ENCODE results near the gene CD109. TPM values are rescaled to one million over a fixed set of nuclear protein-coding genes. Genes with fewer than 3 reads are reported as not detected.
"Not testable (repeated sequence)": the region's sequence is repeated elsewhere in the genome, so short reads cannot be mapped to it uniquely, and the experiment has no call there.

CD109 gene
- total RNA-seq, 1 experiment from 2014 or later: 3.2 TPM

DNA sequence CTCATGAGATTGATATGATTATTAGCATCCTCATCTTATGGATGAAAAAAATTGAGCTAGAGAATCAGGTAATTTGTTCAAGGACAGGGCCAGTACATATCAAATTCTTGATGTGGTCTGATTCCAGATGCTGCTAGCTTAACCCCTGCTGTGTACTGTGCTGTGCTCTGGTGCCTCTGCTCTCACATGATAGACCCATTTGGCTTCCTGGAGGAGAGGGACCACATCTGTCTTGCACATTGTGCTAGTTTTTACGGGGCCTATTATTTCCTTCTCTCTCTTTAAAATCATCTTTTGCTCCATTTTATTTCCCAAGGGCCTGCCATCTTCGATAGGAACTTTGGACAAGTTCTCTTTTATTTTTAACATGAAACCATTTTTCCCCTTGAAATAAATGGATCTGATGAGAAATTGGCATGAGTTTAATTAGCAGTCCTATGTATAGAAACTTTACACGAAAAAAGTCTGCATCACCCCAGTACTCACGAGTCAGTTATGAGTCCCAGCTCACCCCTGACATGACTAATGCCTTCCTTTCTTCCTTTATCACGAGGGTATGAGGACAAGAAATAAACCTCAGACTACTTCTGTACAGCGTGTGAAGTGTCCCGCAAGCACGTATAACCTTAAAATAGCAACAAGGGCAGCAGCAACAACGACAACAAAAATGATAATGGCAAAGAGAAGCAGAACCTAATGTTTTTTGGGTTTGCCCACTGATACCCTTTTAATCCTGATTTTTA, 26.5 kb downstream of the CD109 start:
- no peaks in the 10 kb centered on the region for H3K27me3 ChIP-seq (ENCODE audit: insufficient read depth, low read length)
- H4K91ac ChIP-seq (ENCODE audit: insufficient read length, low read depth, low read length): no peak overlapping the region
- no peak overlapping the region for H3K23ac ChIP-seq (ENCODE audit: insufficient read length, low read depth, low read length)
- H3K79me2 ChIP-seq (ENCODE audit: insufficient read depth, low read length): no peaks in the 10 kb centered on the region
- no peak for DNase-seq
- no CpG with 5 or more reads among the region's 9 CpGs for WGBS (ENCODE audit: extremely low coverage, insufficient read length, low lambda C conversion rate)
- H3K4ac ChIP-seq (ENCODE audit: low read depth, low read length): no peak overlapping the region
- no peak overlapping the region for H4K5ac ChIP-seq (ENCODE audit: insufficient read length, low read depth, low read length)
- no peak overlapping the region for H3K56ac ChIP-seq (ENCODE audit: insufficient read length, low read depth, low read length)
- H3K9ac ChIP-seq (ENCODE audit: extremely low read depth, insufficient read length, low read length): no peak overlapping the region
- no peak overlapping the region for H3T11ph ChIP-seq (ENCODE audit: low read length)
- no peak overlapping the region for H2BK12ac ChIP-seq (ENCODE audit: insufficient read length, low read depth, low read length)
- no peak overlapping the region for H2BK5ac ChIP-seq (ENCODE audit: insufficient read length, low read length)
- no peak overlapping the region for H2AFZ ChIP-seq (ENCODE audit: low read length)
- no peaks in the 10 kb centered on the region for H3K4me1 Mint-ChIP-seq
- no peak overlapping the region for H3K4me3 Mint-ChIP-seq
- no peaks in the 10 kb centered on the region for H3K9me3 Mint-ChIP-seq
- H3K27me3 Mint-ChIP-seq (ENCODE audit: low read depth): no peaks in the 10 kb centered on the region
- TF ChIP-seq, protein P1, sequence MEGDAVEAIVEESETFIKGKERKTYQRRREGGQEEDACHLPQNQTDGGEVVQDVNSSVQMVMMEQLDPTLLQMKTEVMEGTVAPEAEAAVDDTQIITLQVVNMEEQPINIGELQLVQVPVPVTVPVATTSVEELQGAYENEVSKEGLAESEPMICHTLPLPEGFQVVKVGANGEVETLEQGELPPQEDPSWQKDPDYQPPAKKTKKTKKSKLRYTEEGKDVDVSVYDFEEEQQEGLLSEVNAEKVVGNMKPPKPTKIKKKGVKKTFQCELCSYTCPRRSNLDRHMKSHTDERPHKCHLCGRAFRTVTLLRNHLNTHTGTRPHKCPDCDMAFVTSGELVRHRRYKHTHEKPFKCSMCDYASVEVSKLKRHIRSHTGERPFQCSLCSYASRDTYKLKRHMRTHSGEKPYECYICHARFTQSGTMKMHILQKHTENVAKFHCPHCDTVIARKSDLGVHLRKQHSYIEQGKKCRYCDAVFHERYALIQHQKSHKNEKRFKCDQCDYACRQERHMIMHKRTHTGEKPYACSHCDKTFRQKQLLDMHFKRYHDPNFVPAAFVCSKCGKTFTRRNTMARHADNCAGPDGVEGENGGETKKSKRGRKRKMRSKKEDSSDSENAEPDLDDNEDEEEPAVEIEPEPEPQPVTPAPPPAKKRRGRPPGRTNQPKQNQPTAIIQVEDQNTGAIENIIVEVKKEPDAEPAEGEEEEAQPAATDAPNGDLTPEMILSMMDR (conservative IDR thresholded peaks at IDR 0.05): no peak
- no peak overlapping the region for H4K8ac ChIP-seq (replicated peaks; ENCODE audit: insufficient read length, low read depth, low read length)
- H2BK15ac ChIP-seq (ENCODE audit: low read depth, low read length): no peak overlapping the region
- no peaks in the 10 kb centered on the region for H3K23me2 ChIP-seq (ENCODE audit: insufficient read length, low read depth, low read length, poor library complexity, severe bottlenecking)
- no peaks in the 10 kb centered on the region for H3K9me3 ChIP-seq (ENCODE audit: control insufficient read depth, low read depth, low read length)
- H4K20me1 ChIP-seq (ENCODE audit: control insufficient read depth, insufficient read depth, insufficient read length): no peaks in the 10 kb centered on the region
- H3K18ac ChIP-seq (ENCODE audit: insufficient read length, low read depth, low read length): no peak overlapping the region
- H3K79me1 ChIP-seq (ENCODE audit: insufficient read depth, low read depth, low read length, poor library complexity, severe bottlenecking): no peaks in the 10 kb centered on the region
- H3K4me1 ChIP-seq (ENCODE audit: insufficient read depth, low read length): no peaks in the 10 kb centered on the region
- no peak overlapping the region for H2AK5ac ChIP-seq (ENCODE audit: insufficient read length, low read length)
- no peak overlapping the region for H3K4me2 ChIP-seq (ENCODE audit: insufficient read depth, insufficient read length, low read length)
- no peak overlapping the region for H3K14ac ChIP-seq (ENCODE audit: insufficient read depth, low read length)
- H2BK120ac ChIP-seq (ENCODE audit: low read depth, low read length, poor library complexity, severe bottlenecking): no peak overlapping the region
- no peak overlapping the region for H2BK20ac ChIP-seq (ENCODE audit: low read depth, low read length, poor library complexity, severe bottlenecking)
- no peaks in the 10 kb centered on the region for H3K36me3 Mint-ChIP-seq (ENCODE audit: insufficient read depth in 1 of 3, low read depth in 3 of 3)
- H3K27ac ChIP-seq (ENCODE audit: insufficient read length, low read depth, low read length): no peak overlapping the region
- no peak overlapping the region for H3K27ac Mint-ChIP-seq

DNA sequence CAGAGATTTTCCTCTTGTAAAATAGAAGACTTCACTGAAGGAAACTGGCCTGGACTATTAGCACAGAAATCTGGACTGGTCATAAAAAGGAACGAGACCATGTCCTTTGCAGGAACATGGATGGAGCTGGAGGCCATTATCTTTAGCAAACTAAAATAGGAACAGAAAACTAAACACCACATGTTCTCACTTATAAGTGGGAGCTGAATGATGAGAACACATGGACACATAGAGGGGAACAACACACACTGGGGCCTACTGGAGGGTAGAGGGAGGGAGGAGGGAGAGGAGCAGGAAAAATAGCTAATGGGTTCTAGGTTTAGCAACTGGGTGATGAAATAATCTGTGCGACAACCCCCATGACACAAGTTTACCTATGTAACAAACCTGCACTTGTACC, 27.5 kb downstream of the CD109 start:
- H2BK5ac ChIP-seq (ENCODE audit: insufficient read length, low read length); H3K27ac ChIP-seq (ENCODE audit: insufficient read length, low read depth, low read length); H3T11ph ChIP-seq (ENCODE audit: low read length); H3K9me3 Mint-ChIP-seq; H3K27me3 ChIP-seq (ENCODE audit: insufficient read depth, low read length); H3K56ac ChIP-seq (ENCODE audit: insufficient read length, low read depth, low read length); H3K9ac ChIP-seq (ENCODE audit: extremely low read depth, insufficient read length, low read length); H3K14ac ChIP-seq (ENCODE audit: insufficient read depth, low read length); H4K91ac ChIP-seq (ENCODE audit: insufficient read length, low read depth, low read length); H3K79me2 ChIP-seq (ENCODE audit: insufficient read depth, low read length); H2BK12ac ChIP-seq (ENCODE audit: insufficient read length, low read depth, low read length); H3K23ac ChIP-seq (ENCODE audit: insufficient read length, low read depth, low read length); H4K5ac ChIP-seq (ENCODE audit: insufficient read length, low read depth, low read length); H2BK15ac ChIP-seq (ENCODE audit: low read depth, low read length); H3K9me3 ChIP-seq (ENCODE audit: control insufficient read depth, low read depth, low read length); H4K8ac ChIP-seq (replicated peaks; ENCODE audit: insufficient read length, low read depth, low read length); DNase-seq; H3K4me1 Mint-ChIP-seq; H3K27ac Mint-ChIP-seq; H3K4ac ChIP-seq (ENCODE audit: low read depth, low read length); H3K27me3 Mint-ChIP-seq (ENCODE audit: low read depth); H3K23me2 ChIP-seq (ENCODE audit: insufficient read length, low read depth, low read length, poor library complexity, severe bottlenecking); H3K4me3 Mint-ChIP-seq; H2AFZ ChIP-seq (ENCODE audit: low read length); H3K36me3 Mint-ChIP-seq (ENCODE audit: insufficient read depth in 1 of 3, low read depth in 3 of 3); H3K4me1 ChIP-seq (ENCODE audit: insufficient read depth, low read length); H4K20me1 ChIP-seq (ENCODE audit: control insufficient read depth, insufficient read depth, insufficient read length); H3K18ac ChIP-seq (ENCODE audit: insufficient read length, low read depth, low read length); H3K4me2 ChIP-seq (ENCODE audit: insufficient read depth, insufficient read length, low read length); H3K79me1 ChIP-seq (ENCODE audit: insufficient read depth, low read depth, low read length, poor library complexity, severe bottlenecking); H2BK20ac ChIP-seq (ENCODE audit: low read depth, low read length, poor library complexity, severe bottlenecking); H2BK120ac ChIP-seq (ENCODE audit: low read depth, low read length, poor library complexity, severe bottlenecking); H2AK5ac ChIP-seq (ENCODE audit: insufficient read length, low read length): not testable (repeated sequence)
- no CpG with 5 or more reads among the region's 2 CpGs for WGBS (ENCODE audit: extremely low coverage, insufficient read length, low lambda C conversion rate)
